IMR-90 (cell line): ENCODE measurements around the gene KIAA1586.
"Not testable (repeated sequence)": the region's sequence is repeated elsewhere in the genome, so short reads cannot be mapped to it uniquely, and the experiment has no call there.

Source experiments
- SMC3 ChIP-seq: fragments of 150-350 bp; IDR thresholded peaks from 2 replicates; pipeline ENCODE4 v1.6.1; 2016; ENCODE audit warnings: low read depth, mild to moderate bottlenecking, antibody characterized with exemption, low read length, moderate library complexity
- TF ChIP-seq, protein P1 (sequence below): conservative IDR thresholded peaks from 2 replicates; pipeline ENCODE4 v1.5.1; 2012; ENCODE audit warnings: mild to moderate bottlenecking, low read depth, low read length, improper control_type of control experiment

DNA sequence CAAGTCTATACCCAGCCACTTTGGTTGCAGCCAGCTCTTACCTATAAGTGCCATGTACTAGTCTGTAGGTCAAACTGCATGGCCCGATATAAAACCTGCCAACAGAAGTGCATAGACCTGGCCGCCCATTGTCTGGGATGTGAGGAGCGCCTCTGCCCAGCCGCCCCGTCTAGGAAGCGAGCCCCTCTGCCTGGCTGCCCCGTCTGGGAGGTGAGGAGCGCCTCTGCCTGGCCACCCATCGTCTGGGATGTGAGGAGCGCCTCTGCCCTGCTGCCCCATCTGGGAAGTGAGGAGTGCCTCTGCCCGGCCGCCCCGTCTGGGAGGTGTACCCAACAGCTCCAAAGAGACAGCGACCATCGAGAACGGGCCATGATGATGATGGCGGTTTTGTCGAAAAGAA lies 46.7 kb upstream of the KIAA1586 start:
- not testable (repeated sequence) for TF ChIP-seq SMC3
- TF ChIP-seq, protein P1, sequence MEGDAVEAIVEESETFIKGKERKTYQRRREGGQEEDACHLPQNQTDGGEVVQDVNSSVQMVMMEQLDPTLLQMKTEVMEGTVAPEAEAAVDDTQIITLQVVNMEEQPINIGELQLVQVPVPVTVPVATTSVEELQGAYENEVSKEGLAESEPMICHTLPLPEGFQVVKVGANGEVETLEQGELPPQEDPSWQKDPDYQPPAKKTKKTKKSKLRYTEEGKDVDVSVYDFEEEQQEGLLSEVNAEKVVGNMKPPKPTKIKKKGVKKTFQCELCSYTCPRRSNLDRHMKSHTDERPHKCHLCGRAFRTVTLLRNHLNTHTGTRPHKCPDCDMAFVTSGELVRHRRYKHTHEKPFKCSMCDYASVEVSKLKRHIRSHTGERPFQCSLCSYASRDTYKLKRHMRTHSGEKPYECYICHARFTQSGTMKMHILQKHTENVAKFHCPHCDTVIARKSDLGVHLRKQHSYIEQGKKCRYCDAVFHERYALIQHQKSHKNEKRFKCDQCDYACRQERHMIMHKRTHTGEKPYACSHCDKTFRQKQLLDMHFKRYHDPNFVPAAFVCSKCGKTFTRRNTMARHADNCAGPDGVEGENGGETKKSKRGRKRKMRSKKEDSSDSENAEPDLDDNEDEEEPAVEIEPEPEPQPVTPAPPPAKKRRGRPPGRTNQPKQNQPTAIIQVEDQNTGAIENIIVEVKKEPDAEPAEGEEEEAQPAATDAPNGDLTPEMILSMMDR, result not testable (repeated sequence)
